IMR-90 (cell line): ENCODE data around the gene SMTN. TPM values are rescaled to one million over a fixed set of nuclear protein-coding genes. Genes with fewer than 3 reads are reported as not detected.

Experiments used
- ATAC-seq: fragments of 200-7000 bp; cut with Tn5 transposase; 2 replicates; pipeline ENCODE4 v1.9.1; 2020; ENCODE audit warnings: low read depth, mild to moderate bottlenecking, moderate library complexity
- BruUV-seq: library from RNA; stranded (reverse); fragments of 400-500 nt; replicated peaks from 2 replicates; lab custom pipeline; 2021; lab: Mats Ljungman, UMichigan
- CTCF ChIA-PET: fragments of 300-600 bp; formaldehyde crosslinking; extraction: SDS; loops from one replicate; lab custom pipeline; 2021; ENCODE audit warnings: antibody characterized with exemption; lab: Yijun Ruan, JAX
- POLR2A ChIA-PET: fragments of 300-600 bp; sonication (Branson Sonifier 250); formaldehyde crosslinking; loops from one replicate; lab custom pipeline; 2022; ENCODE audit warnings: antibody characterized with exemption; ENCODE audit not compliant: unreplicated experiment; lab: Charles Lee
- DNase-seq: peaks from one replicate; pipeline ENCODE4 v3.0.0; 2013
- H2AFZ ChIP-seq: replicated peaks from 2 replicates; pipeline ENCODE3; 2013; ENCODE audit warnings: low read length, mild to moderate bottlenecking; ENCODE audit not compliant: poor library complexity
- H2AK5ac ChIP-seq: 2 replicates; pipeline ENCODE4 v1.6.1; 2013; ENCODE audit warnings: low read depth, low read length, inconsistent platforms
- H2AK9ac ChIP-seq: replicated peaks from 2 replicates; pipeline ENCODE3; 2013; ENCODE audit warnings: mild to moderate bottlenecking, low read depth, low read length, moderate library complexity; ENCODE audit not compliant: poor library complexity
- H2BK120ac ChIP-seq: 2 replicates; pipeline ENCODE4 v1.6.1; 2013; ENCODE audit warnings: low read depth, low read length, inconsistent platforms
- H2BK15ac ChIP-seq: 3 replicates; pipeline ENCODE4 v1.6.1; 2013; ENCODE audit warnings: low read depth, low read length, inconsistent platforms
- H2BK20ac ChIP-seq: 2 replicates; pipeline ENCODE4 v1.6.1; 2013; ENCODE audit warnings: low read depth, mild to moderate bottlenecking, inconsistent platforms, low read length, moderate library complexity
- H2BK5ac ChIP-seq: 2 replicates; pipeline ENCODE4 v1.6.1; 2013; ENCODE audit warnings: mild to moderate bottlenecking, low read depth, low read length, inconsistent platforms; ENCODE audit not compliant: poor library complexity, severe bottlenecking
- H3K14ac ChIP-seq: replicated peaks from 2 replicates; pipeline ENCODE4 v1.6.1; 2013; ENCODE audit warnings: low read depth, low read length, inconsistent platforms
- H3K18ac ChIP-seq: 2 replicates; pipeline ENCODE4 v1.6.1; 2013; ENCODE audit warnings: low read depth, low read length, control low read depth
- H3K23ac ChIP-seq: 2 replicates; pipeline ENCODE4 v1.6.1; 2013; ENCODE audit warnings: low read depth, low read length, inconsistent platforms
- H3K27ac ChIP-seq: 2 replicates; pipeline ENCODE4 v1.5.1; 2013; ENCODE audit warnings: mild to moderate bottlenecking, control low read depth, low read length; ENCODE audit not compliant: insufficient read depth
- H3K27me3 ChIP-seq: 2 replicates; pipeline ENCODE4 v1.6.1; 2013; ENCODE audit warnings: low read length; ENCODE audit not compliant: control insufficient read depth, insufficient read depth
- H3K36me3 ChIP-seq: 2 replicates; pipeline ENCODE4 v1.6.1; 2013; ENCODE audit warnings: low read length, mixed read lengths; ENCODE audit not compliant: control insufficient read depth, insufficient read depth
- H3K4ac ChIP-seq: 2 replicates; pipeline ENCODE4 v1.6.1; 2013; ENCODE audit warnings: low read depth, low read length, inconsistent platforms
- H3K4me1 ChIP-seq: 2 replicates; pipeline ENCODE4 v1.6.1; 2013; ENCODE audit warnings: low read length, mixed read lengths; ENCODE audit not compliant: control insufficient read depth, insufficient read depth
- H3K4me2 ChIP-seq: 2 replicates; pipeline ENCODE4 v1.6.1; 2013; ENCODE audit warnings: low read depth, mild to moderate bottlenecking, control low read depth, low read length, moderate library complexity
- H3K4me3 ChIP-seq: 2 replicates; pipeline ENCODE4 v1.5.1; 2013; ENCODE audit warnings: low read depth, mild to moderate bottlenecking, control low read depth, low read length, moderate library complexity; ENCODE audit not compliant: insufficient read depth
- H3K56ac ChIP-seq: 2 replicates; pipeline ENCODE4 v1.6.1; 2013; ENCODE audit warnings: low read length, inconsistent platforms; ENCODE audit not compliant: insufficient read depth; ENCODE audit errors: extremely low read depth
- H3K79me1 ChIP-seq, 2 experiments: 2 replicates each; pipeline ENCODE4 v1.6.1; 2013; ENCODE audit warnings: low read length in 2 of 2, inconsistent platforms in 1 of 2, low read depth in 1 of 2
- H3K9ac ChIP-seq: 2 replicates; pipeline ENCODE4 v1.6.1; 2013; ENCODE audit warnings: low read depth, low read length, control low read depth
- H3K9me1 ChIP-seq: 2 replicates; pipeline ENCODE4 v1.6.1; 2013; ENCODE audit warnings: low read length, inconsistent platforms; ENCODE audit not compliant: insufficient read depth
- H3K9me3 ChIP-seq: 2 replicates; pipeline ENCODE4 v1.6.1; 2013; ENCODE audit warnings: low read length; ENCODE audit not compliant: control insufficient read depth, insufficient read depth
- H4K20me1 ChIP-seq: 2 replicates; pipeline ENCODE4 v1.6.1; 2013; ENCODE audit warnings: low read length, inconsistent platforms; ENCODE audit not compliant: insufficient read depth
- H4K5ac ChIP-seq: 2 replicates; pipeline ENCODE4 v1.6.1; 2013; ENCODE audit warnings: mild to moderate bottlenecking, low read depth, low read length, control low read depth
- H4K8ac ChIP-seq, 2 experiments: 2 replicates each; pipeline ENCODE4 v1.6.1; 2013; ENCODE audit warnings: low read depth in 2 of 2, low read length in 2 of 2, control low read depth in 1 of 2, inconsistent platforms in 1 of 2
- H4K91ac ChIP-seq: 2 replicates; pipeline ENCODE4 v1.6.1; 2013; ENCODE audit warnings: low read depth, low read length, inconsistent platforms; ENCODE audit not compliant: insufficient read depth
- BHLHE40 ChIP-seq: fragments of 150-350 bp; IDR thresholded peaks from 2 replicates; pipeline ENCODE4 v1.6.1; 2016; ENCODE audit warnings: mild to moderate bottlenecking, low read depth, low read length
- POLR2A ChIP-seq: IDR thresholded peaks from 2 replicates; pipeline ENCODE4 v1.6.1; 2012; ENCODE audit warnings: mild to moderate bottlenecking, low read depth, low read length
- RCOR1 ChIP-seq: IDR thresholded peaks from 2 replicates; pipeline ENCODE4 v1.6.1; 2012; ENCODE audit warnings: mild to moderate bottlenecking, low read length, improper control_type of control experiment; ENCODE audit not compliant: insufficient replicate concordance
- RFX5 ChIP-seq: IDR thresholded peaks from 2 replicates; pipeline ENCODE4 v1.8.0; 2012; ENCODE audit warnings: low read depth, mild to moderate bottlenecking, low read length, moderate library complexity
- WGBS, 2 experiments: methylation state at CpG; one replicate each; pipeline versions ENCODE4 v1.1.5 to v1.1.7; 2013; ENCODE audit warnings: missing lambda C conversion rate in 2 of 2; ENCODE audit not compliant: insufficient read length in 1 of 2; ENCODE audit errors: extremely low coverage in 2 of 2; 5-methylcytosine and 5-hydroxymethylcytosine counted together
- dilution Hi-C: fragments of 300-500 bp; cut with HindIII; formaldehyde crosslinking; loops from one replicate; pipeline ENCODE4 v1.14.3; 2018; ENCODE audit warnings: low sequenced_read_pairs; ENCODE audit not compliant: unreplicated experiment
- in situ Hi-C: fragments of 300-500 bp; cut with MboI; formaldehyde crosslinking; loops from 3 replicates; pipeline ENCODE4 v1.14.3; 2019; ENCODE audit warnings: low sequenced_read_pairs, inconsistent platforms, mixed read lengths
- intact Hi-C: fragments of 100-400 bp; cut with micrococcal nuclease; formaldehyde crosslinking; loops from 2 replicates; pipeline ENCODE4 v1.10.0; 2022
- polyA plus RNA-seq, 3 experiments: library from polyadenylated mRNA; depleted of rRNA; stranded (reverse); fragments of >200 nt; gene quantifications; 2 replicates each; pipeline ENCODE4 v1.2.3, GENCODE V29; 2012; ENCODE audit warnings: low replicate concordance in 1 of 3
- total RNA-seq: library from RNA; depleted of rRNA; stranded (reverse); fragments of >200 nt; gene quantifications from 2 replicates; pipeline ENCODE4 v1.2.3, GENCODE V29; 2012
- TF ChIP-seq, protein P1 (sequence below): fragments of 150-350 bp; IDR thresholded peaks from 2 replicates; pipeline ENCODE4 v1.6.1; 2016; ENCODE audit warnings: low read depth, mild to moderate bottlenecking, low read length, moderate library complexity, borderline replicate concordance

Gene SMTN
- total and polyA plus RNA-seq, 2 of the 4 experiments (the other 2 are of a cell fraction) = 53.6 to 63.7 TPM

GRCh38 chr22:31086703-31087330, 5.7 kb downstream of the SMTN start:
- CTCF ChIA-PET = no interaction called here
- WGBS, 2 experiments = no CpG with 5 or more reads among the region's 8 CpGs
- no peaks in the 10 kb centered on the region for H3K9me3 ChIP-seq
- H2AK5ac ChIP-seq = 0 out of 2 replicates have a peak overlapping the region, but pooled peaks have one; percentile 45
- BruUV-seq = no TSS peak
- no peak overlapping the region for H4K91ac ChIP-seq
- H3K9me1 ChIP-seq = peaks cover 14% of the 10 kb centered on the region
- POLR2A ChIA-PET = interaction anchor here (0.6 kb wide), 1 partner anchor 66 kb away, joined by 9 read pairs; no protein-coding TSS in a partner anchor
- H4K20me1 ChIP-seq = peaks cover 21% of the 10 kb centered on the region
- peaks cover 35 to 85% of the 10 kb centered on the region in 2 experiments for H3K79me1 ChIP-seq
- dilution Hi-C loops (no loop called here), in situ Hi-C loops (loop anchor here (5.0 kb wide), 1 partner anchor 140 kb away; no protein-coding TSS in a partner anchor), intact Hi-C loops (no loop called here)
- H4K5ac ChIP-seq = no peak overlapping the region
- no peak overlapping the region for H2BK20ac ChIP-seq
- H4K8ac ChIP-seq = peak overlapping the region in 1 of 2 experiments; percentile 98; a peak in 1 of 4 replicates
- H3K36me3 ChIP-seq = peaks cover 56% of the 10 kb centered on the region
- TF ChIP-seq POLR2A (no peak), RCOR1 (no peak), BHLHE40 (no peak), RFX5 (no peak)
- TF ChIP-seq, protein P1, sequence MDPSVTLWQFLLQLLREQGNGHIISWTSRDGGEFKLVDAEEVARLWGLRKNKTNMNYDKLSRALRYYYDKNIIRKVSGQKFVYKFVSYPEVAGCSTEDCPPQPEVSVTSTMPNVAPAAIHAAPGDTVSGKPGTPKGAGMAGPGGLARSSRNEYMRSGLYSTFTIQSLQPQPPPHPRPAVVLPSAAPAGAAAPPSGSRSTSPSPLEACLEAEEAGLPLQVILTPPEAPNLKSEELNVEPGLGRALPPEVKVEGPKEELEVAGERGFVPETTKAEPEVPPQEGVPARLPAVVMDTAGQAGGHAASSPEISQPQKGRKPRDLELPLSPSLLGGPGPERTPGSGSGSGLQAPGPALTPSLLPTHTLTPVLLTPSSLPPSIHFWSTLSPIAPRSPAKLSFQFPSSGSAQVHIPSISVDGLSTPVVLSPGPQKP = no peak
- H2AK9ac ChIP-seq = peak overlapping the region; percentile 91
- 0 out of 2 replicates have a peak overlapping the region, but pooled peaks have one; percentile 5 for H3K14ac ChIP-seq
- H3K4me3 ChIP-seq = no peak overlapping the region
- no peaks in the 10 kb centered on the region for H3K27me3 ChIP-seq
- H3K4me1 ChIP-seq = peaks cover 26% of the 10 kb centered on the region
- ATAC-seq = no peak
- no peak overlapping the region for H2BK5ac ChIP-seq
- H3K56ac ChIP-seq = no peak overlapping the region
- H3K4ac ChIP-seq = no peak overlapping the region
- no peak overlapping the region for H2BK120ac ChIP-seq
- no peak for DNase-seq
- no peak overlapping the region for H3K27ac ChIP-seq
- H2BK15ac ChIP-seq = no peak overlapping the region
- no peak overlapping the region for H2AFZ ChIP-seq
- no peak overlapping the region for H3K4me2 ChIP-seq
- peak overlapping the region; percentile 75; the same call in 1 of the 2 replicates for H3K23ac ChIP-seq
- no peak overlapping the region for H3K9ac ChIP-seq
- no peak overlapping the region for H3K18ac ChIP-seq
